Measurements from ENCODE around the gene NEURL3.

DNA sequence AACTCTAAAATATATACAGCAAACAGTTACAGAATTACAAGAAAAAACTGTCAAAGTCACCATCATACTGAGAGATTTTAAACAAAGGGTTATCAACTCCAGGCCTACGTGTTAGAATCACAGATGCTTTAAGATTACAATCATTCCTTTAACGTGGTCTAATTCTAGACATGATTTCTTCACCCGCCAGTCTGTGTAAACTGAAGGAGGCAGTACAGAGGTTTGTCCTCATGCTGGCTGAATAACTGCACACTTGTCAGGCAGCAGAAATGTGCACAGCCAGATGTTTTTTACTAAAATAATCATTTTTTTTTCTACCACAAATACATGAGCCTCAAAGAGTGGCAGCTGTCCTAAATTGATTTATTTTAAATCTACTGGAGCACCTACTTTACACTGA, 15.5 kb upstream of the NEURL3 start:
- TF ChIP-seq CTCF (IDR thresholded peaks at IDR 0.05; ENCODE audit: poor library complexity) (no peak), EZH2 (IDR thresholded peaks at IDR 0.05; ENCODE audit: borderline replicate concordance) (no peak)
